22Rv1 (cell line): ENCODE measurements around the gene TMEM117.

Source experiments
- ZFX ChIP-seq: fragments of 450-650 bp; IDR thresholded peaks from 2 replicates; pipeline ENCODE4 v1.6.1; 2017; ENCODE audit warnings: antibody characterized with exemption, borderline replicate concordance
- TF ChIP-seq, protein P1 (sequence below): fragments of 450-650 bp; IDR thresholded peaks from 2 replicates; pipeline ENCODE4 v1.5.1; 2017; ENCODE audit warnings: mild to moderate bottlenecking

DNA sequence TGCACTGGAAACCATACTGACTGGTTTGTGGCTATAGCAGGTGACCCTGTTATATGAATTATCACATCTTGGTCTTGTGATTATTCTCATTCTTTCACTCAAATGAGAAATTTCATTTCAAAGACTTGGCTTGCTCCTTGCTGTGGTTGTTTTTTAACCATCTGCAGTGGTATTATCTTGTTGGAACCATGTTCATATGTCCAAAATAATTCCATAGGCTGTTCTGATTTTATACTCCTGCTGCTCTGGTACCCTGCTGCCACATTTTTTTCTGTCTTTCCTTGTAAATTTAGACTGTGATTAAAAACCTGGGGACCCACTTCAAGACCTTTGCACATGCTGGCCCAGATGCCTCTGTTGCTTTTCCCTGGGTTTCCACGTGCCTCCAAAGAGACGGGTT is 190.2 kb downstream of the TMEM117 start:
- TF ChIP-seq, protein P1, sequence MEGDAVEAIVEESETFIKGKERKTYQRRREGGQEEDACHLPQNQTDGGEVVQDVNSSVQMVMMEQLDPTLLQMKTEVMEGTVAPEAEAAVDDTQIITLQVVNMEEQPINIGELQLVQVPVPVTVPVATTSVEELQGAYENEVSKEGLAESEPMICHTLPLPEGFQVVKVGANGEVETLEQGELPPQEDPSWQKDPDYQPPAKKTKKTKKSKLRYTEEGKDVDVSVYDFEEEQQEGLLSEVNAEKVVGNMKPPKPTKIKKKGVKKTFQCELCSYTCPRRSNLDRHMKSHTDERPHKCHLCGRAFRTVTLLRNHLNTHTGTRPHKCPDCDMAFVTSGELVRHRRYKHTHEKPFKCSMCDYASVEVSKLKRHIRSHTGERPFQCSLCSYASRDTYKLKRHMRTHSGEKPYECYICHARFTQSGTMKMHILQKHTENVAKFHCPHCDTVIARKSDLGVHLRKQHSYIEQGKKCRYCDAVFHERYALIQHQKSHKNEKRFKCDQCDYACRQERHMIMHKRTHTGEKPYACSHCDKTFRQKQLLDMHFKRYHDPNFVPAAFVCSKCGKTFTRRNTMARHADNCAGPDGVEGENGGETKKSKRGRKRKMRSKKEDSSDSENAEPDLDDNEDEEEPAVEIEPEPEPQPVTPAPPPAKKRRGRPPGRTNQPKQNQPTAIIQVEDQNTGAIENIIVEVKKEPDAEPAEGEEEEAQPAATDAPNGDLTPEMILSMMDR: no peak
- no peak for TF ChIP-seq ZFX
